ENCODE measurements around the gene NAXE. TPM values are rescaled to one million over a fixed set of nuclear protein-coding genes. Genes with fewer than 3 reads are reported as not detected.

NAXE gene
- total RNA-seq, 1 donor: 63.7 TPM

- Histone ChIP-seq H4K20me1 (ENCODE audit: insufficient read depth, low read length) (no peaks in the 10 kb centered on the region), H3K27me3 (ENCODE audit: insufficient read depth, low read length) (peaks cover 18% of the 10 kb centered on the region), H3K4me1 (ENCODE audit: insufficient read depth, low read length) (peaks cover 17% of the 10 kb centered on the region), H3K4me2 (ENCODE audit: insufficient read depth, low read length) (no peak overlapping the region), H3K36me3 (ENCODE audit: insufficient read depth, low read length) (peaks cover 7% of the 10 kb centered on the region), H3K4me3 (ENCODE audit: insufficient read depth, low read length) (no peak overlapping the region), H2AFZ (ENCODE audit: low read length) (no peak overlapping the region), H3K9me3 (ENCODE audit: low read depth, low read length) (no peaks in the 10 kb centered on the region), H3K79me2 (ENCODE audit: insufficient read depth, low read length) (peaks cover 14% of the 10 kb centered on the region), H3K27ac (ENCODE audit: low read depth, low read length) (no peak overlapping the region)
- TF ChIP-seq CTCF (IDR thresholded peaks at IDR 0.05; ENCODE audit: extremely low read depth, low read depth, low read length): no peak
- no peak for DNase-seq (ENCODE audit: insufficient read length, low spot score, missing footprints)
These were observed 17.4 kb upstream of the NAXE start for GRCh38 chr1:156574039-156574633.

- H4K20me1 ChIP-seq (ENCODE audit: insufficient read depth, low read length): no peaks in the 10 kb centered on the region
- H2AFZ ChIP-seq (ENCODE audit: low read length): no peak overlapping the region
- H3K4me2 ChIP-seq (ENCODE audit: insufficient read depth, low read length): no peak overlapping the region
- no peaks in the 10 kb centered on the region for H3K79me2 ChIP-seq (ENCODE audit: insufficient read depth, low read length)
- no peaks in the 10 kb centered on the region for H3K9me3 ChIP-seq (ENCODE audit: low read depth, low read length)
- H3K4me3 ChIP-seq (ENCODE audit: insufficient read depth, low read length): no peak overlapping the region
- peaks cover 18% of the 10 kb centered on the region for H3K27me3 ChIP-seq (ENCODE audit: insufficient read depth, low read length)
- H3K4me1 ChIP-seq (ENCODE audit: insufficient read depth, low read length): no peaks in the 10 kb centered on the region
- peak; percentile 61 for DNase-seq (ENCODE audit: insufficient read length, low spot score, missing footprints)
- no peaks in the 10 kb centered on the region for H3K36me3 ChIP-seq (ENCODE audit: insufficient read depth, low read length)
- TF ChIP-seq CTCF (IDR thresholded peaks at IDR 0.05; ENCODE audit: extremely low read depth, low read depth, low read length): no peak
- H3K27ac ChIP-seq (ENCODE audit: low read depth, low read length): no peak overlapping the region
These were observed 14.0 kb upstream of the NAXE start for GRCh38 chr1:156577550-156577949.

- TF ChIP-seq CTCF (IDR thresholded peaks at IDR 0.05; ENCODE audit: extremely low read depth, low read depth, low read length): no peak
- H3K36me3 ChIP-seq (ENCODE audit: insufficient read depth, low read length): no peaks in the 10 kb centered on the region
- H3K9me3 ChIP-seq (ENCODE audit: low read depth, low read length): no peaks in the 10 kb centered on the region
- no peak overlapping the region for H3K4me2 ChIP-seq (ENCODE audit: insufficient read depth, low read length)
- no peak overlapping the region for H3K27ac ChIP-seq (ENCODE audit: low read depth, low read length)
- H2AFZ ChIP-seq (ENCODE audit: low read length): no peak overlapping the region
- H3K4me3 ChIP-seq (ENCODE audit: insufficient read depth, low read length): no peak overlapping the region
- H3K79me2 ChIP-seq (ENCODE audit: insufficient read depth, low read length): no peaks in the 10 kb centered on the region
- H4K20me1 ChIP-seq (ENCODE audit: insufficient read depth, low read length): no peaks in the 10 kb centered on the region
- H3K4me1 ChIP-seq (ENCODE audit: insufficient read depth, low read length): no peaks in the 10 kb centered on the region
- H3K27me3 ChIP-seq (ENCODE audit: insufficient read depth, low read length): peaks cover 15% of the 10 kb centered on the region
- DNase-seq (ENCODE audit: insufficient read length, low spot score, missing footprints): no peak
These were observed 13.5 kb upstream of the NAXE start for GRCh38 chr1:156578055-156578454.

- no peaks in the 10 kb centered on the region for H3K9me3 ChIP-seq (ENCODE audit: low read depth, low read length)
- no peak for TF ChIP-seq CTCF (IDR thresholded peaks at IDR 0.05; ENCODE audit: extremely low read depth, low read depth, low read length)
- no peak within 1 kb of the TSS for H3K27ac ChIP-seq (ENCODE audit: low read depth, low read length)
These were observed 12.1 kb upstream of the NAXE start, which contains the start of gene TTC24 for GRCh38 chr1:156579472-156579871. Gene TTC24 (plus strand): TSS chr1:156579723. CDS start chr1:156581365, 1,642 bp downstream.

More at GRCh38 chr1:156579472-156579871, 12.1 kb upstream of the NAXE start, which contains the start of gene TTC24:
- H3K79me2 ChIP-seq (ENCODE audit: insufficient read depth, low read length): no peaks in the 10 kb centered on the region
- H3K4me2 ChIP-seq (ENCODE audit: insufficient read depth, low read length): no peak within 1 kb of the TSS
- no peaks in the 10 kb centered on the region for H3K4me1 ChIP-seq (ENCODE audit: insufficient read depth, low read length)
- no peak within 1 kb of the TSS for H3K4me3 ChIP-seq (ENCODE audit: insufficient read depth, low read length)
- no peak for DNase-seq (ENCODE audit: insufficient read length, low spot score, missing footprints)
- peaks cover 12% of the 10 kb centered on the region for H3K27me3 ChIP-seq (ENCODE audit: insufficient read depth, low read length)
- H4K20me1 ChIP-seq (ENCODE audit: insufficient read depth, low read length): no peaks in the 10 kb centered on the region
- no peak within 1 kb of the TSS for H2AFZ ChIP-seq (ENCODE audit: low read length)
- H3K36me3 ChIP-seq (ENCODE audit: insufficient read depth, low read length): no peaks in the 10 kb centered on the region

Data from osteoblast (primary cell).